PFSK-1 (cell line): ENCODE data around the gene OGDHL.

ENCODE experiments used
- FOXP2 ChIP-seq: optimal IDR thresholded peaks from 2 replicates; pipeline ENCODE3; 2011; ENCODE audit warnings: borderline replicate concordance, control low read depth, inconsistent platforms; ENCODE audit not compliant: insufficient read depth; ENCODE audit errors: extremely low read length, extremely low read depth
- POLR2AphosphoS5 ChIP-seq: IDR thresholded peaks from 2 replicates; pipeline ENCODE4 v1.6.1; 2012; ENCODE audit warnings: low read depth, mild to moderate bottlenecking, control low read depth, low read length, moderate library complexity
- SIN3A ChIP-seq: IDR thresholded peaks from 2 replicates; pipeline ENCODE4 v1.6.1; 2012; ENCODE audit warnings: mild to moderate bottlenecking, low read length, moderate library complexity, borderline replicate concordance; ENCODE audit not compliant: insufficient read depth
- TAF1 ChIP-seq: IDR thresholded peaks from 2 replicates; pipeline ENCODE4 v1.6.1; 2012; ENCODE audit warnings: low read length, control low read depth, borderline replicate concordance; ENCODE audit not compliant: insufficient read depth
- TF ChIP-seq, protein P1 (sequence below), 2 experiments: IDR thresholded peaks; 2 replicates each; pipeline versions ENCODE4 v1.6.1 to v1.8.0; 2011 to 2012; ENCODE audit warnings: low read depth in 2 of 2, low read length in 2 of 2, control low read depth in 1 of 2, inconsistent platforms in 1 of 2, mild to moderate bottlenecking in 1 of 2, moderate library complexity in 1 of 2; ENCODE audit not compliant: insufficient read depth in 1 of 2

OGDHL gene

DNA sequence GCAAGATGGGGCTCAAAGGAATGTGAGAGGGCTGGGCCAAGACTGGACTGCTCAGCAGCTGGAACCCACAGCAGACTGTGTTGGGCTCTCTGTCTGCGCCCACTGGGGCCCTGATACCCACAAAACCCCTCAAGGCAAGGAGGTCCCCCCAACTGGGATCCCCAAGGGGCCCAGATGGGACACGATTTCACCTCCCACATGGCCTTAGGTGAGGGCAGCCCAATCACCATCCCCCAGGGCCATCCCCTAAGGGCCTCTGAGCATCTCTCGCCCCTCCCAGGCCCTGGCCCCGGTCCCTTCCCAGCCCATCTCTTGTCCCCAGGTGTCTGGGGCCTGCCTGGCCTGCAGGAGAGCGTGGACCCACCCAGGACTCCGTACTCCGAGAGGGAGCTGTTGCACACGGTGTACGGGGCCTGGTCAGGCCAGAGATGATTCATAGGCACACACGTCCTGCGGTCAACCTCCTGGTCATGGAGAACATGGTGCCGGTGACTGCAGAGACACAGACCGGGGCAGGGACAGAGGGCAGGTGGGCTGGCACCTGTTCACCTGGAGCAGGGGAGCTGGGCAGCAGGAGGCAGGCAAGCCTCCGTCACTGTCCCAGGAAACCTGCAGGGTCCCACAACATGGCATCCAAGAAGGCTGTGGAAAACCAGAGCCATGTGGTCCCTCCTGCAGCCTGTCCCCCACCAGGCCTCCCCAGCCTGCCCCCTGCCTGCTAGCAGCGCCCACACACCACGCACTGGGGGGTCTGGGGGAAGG is 21.6 kb downstream of the OGDHL start:
- TF ChIP-seq, protein P1, sequence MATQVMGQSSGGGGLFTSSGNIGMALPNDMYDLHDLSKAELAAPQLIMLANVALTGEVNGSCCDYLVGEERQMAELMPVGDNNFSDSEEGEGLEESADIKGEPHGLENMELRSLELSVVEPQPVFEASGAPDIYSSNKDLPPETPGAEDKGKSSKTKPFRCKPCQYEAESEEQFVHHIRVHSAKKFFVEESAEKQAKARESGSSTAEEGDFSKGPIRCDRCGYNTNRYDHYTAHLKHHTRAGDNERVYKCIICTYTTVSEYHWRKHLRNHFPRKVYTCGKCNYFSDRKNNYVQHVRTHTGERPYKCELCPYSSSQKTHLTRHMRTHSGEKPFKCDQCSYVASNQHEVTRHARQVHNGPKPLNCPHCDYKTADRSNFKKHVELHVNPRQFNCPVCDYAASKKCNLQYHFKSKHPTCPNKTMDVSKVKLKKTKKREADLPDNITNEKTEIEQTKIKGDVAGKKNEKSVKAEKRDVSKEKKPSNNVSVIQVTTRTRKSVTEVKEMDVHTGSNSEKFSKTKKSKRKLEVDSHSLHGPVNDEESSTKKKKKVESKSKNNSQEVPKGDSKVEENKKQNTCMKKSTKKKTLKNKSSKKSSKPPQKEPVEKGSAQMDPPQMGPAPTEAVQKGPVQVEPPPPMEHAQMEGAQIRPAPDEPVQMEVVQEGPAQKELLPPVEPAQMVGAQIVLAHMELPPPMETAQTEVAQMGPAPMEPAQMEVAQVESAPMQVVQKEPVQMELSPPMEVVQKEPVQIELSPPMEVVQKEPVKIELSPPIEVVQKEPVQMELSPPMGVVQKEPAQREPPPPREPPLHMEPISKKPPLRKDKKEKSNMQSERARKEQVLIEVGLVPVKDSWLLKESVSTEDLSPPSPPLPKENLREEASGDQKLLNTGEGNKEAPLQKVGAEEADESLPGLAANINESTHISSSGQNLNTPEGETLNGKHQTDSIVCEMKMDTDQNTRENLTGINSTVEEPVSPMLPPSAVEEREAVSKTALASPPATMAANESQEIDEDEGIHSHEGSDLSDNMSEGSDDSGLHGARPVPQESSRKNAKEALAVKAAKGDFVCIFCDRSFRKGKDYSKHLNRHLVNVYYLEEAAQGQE (IDR thresholded peaks at IDR 0.05; ENCODE audit: insufficient read depth in 1 of 2, low read depth in 2 of 2, low read length in 2 of 2) = no peak
- TF ChIP-seq FOXP2 = no peak

DNA sequence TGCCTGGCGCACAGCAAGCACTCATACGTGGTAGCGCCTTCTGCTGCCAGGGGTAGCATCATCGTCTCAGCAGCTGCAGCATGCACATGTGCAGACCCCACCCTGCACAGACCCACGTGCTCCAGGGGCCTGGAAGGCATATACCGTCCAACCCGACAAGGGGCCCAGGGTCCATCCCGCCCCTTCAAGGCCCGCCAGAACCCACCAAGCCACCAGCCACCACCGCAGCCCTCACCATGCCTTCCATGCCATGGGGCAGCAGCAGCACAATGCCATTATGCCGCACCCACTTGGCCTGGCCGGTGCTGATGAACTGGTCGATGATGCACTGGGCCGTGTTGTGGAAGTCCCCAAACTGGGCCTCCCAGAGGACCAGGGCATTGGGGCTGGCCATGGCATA is 22.7 kb downstream of the OGDHL start:
- TF ChIP-seq, protein P1 (IDR thresholded peaks at IDR 0.05; ENCODE audit: insufficient read depth in 1 of 2, low read depth in 2 of 2, low read length in 2 of 2) = no peak
- TF ChIP-seq POLR2AphosphoS5 (no peak), FOXP2 (no peak), SIN3A (no peak), TAF1 (no peak)

DNA sequence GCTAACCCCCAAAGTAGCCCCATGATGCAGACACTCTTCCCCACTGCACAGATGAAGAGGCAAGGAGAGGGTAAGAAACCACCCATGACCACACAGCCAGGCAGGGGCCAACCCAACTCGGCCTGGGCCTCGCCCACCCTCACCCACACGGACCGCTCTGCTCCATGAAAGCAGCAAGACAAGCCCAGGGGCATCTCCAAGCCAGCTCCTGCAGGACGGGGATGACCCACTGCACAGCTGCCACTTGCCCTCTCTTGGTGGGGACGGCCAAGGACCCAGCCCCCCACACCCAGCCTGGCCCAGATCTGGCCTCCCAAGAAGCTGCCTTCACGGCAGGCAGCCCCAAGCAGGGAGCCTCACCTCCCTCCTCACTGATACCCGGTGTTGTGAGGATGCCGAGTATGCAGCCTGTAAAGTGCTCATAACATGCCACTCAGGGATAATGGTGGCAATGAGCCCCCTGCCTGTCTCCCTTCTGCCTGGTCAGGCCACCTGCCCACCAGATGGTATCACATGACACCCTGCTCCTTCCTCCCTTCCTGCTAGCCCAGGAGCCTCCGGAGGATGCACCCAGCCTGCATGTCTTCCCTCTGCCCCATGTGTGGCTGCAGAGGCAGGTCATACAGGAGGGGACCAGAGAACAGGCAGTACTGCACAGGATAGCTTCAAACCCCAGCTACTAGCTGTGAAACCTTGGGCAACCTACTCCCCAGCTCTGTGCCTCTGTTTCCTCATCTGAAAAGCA is 23.3 kb downstream of the OGDHL start:
- TF ChIP-seq TAF1 (no peak), FOXP2 (no peak), POLR2AphosphoS5 (no peak), SIN3A (no peak)
- TF ChIP-seq, protein P1 (IDR thresholded peaks at IDR 0.05; ENCODE audit: insufficient read depth in 1 of 2, low read depth in 2 of 2, low read length in 2 of 2) = no peak

DNA sequence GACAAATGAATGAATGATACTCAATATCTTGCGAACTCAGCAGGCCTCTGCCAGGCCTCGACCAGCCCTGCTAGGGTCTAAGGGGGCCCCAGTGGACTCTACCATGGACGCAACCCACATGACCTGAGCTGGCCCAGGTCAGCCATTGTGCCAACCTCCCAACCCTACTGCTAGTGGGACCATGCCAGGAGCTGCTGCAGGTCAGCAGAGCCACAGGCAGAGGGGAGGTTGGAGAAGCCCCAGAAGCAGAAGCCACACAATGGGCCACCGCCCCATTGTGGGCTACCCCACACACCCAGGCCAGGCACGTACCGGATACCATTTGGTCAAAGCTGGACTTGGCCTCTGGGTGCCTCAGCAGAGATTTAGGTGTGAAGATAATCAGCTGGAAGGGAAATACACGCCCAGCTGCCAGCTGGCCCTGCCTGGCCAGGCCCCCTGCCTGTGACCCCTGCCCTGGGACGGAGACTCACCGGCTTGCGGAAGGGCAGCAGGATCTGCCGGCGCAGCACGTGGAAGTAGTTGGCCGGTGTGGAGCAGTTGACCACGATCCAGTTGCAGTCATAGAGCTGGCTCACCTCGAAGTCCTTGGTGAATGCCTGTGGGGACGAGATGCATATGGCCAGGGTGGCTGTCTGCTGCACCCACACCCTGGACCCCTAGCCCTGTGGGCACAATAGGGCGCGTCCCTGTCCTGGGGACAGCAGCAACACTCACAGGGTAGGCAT is 24.5 kb downstream of the OGDHL start:
- TF ChIP-seq TAF1 = no peak
- no peak for TF ChIP-seq POLR2AphosphoS5
- no peak for TF ChIP-seq SIN3A
- TF ChIP-seq, protein P1 (IDR thresholded peaks at IDR 0.05; ENCODE audit: insufficient read depth in 1 of 2, low read depth in 2 of 2, low read length in 2 of 2) = no peak
- TF ChIP-seq FOXP2 = no peak
